IPS-15b (cell line): ENCODE data around the gene SCNN1G.
A peak's percentile ranks its signal among the peaks of the same experiment; 100 is the strongest.

Experiments used
- H3K27me3 ChIP-seq: one replicate; pipeline ENCODE4 v1.6.1; 2013; ENCODE audit warnings: low read length; ENCODE audit not compliant: control insufficient read depth, insufficient read depth
- H3K36me3 ChIP-seq: one replicate; pipeline ENCODE4 v1.6.1; 2013; ENCODE audit warnings: low read length; ENCODE audit not compliant: control insufficient read depth, insufficient read depth
- H3K4me1 ChIP-seq: one replicate; pipeline ENCODE4 v1.6.1; 2013; ENCODE audit warnings: mild to moderate bottlenecking, low read length; ENCODE audit not compliant: control insufficient read depth, insufficient read depth
- H3K4me3 ChIP-seq: one replicate; pipeline ENCODE4 v1.5.1; 2013; ENCODE audit warnings: low read depth, low read length
- H3K9ac ChIP-seq: one replicate; pipeline ENCODE4 v1.6.1; 2013; ENCODE audit warnings: low read depth, mild to moderate bottlenecking, low read length
- H3K9me3 ChIP-seq: one replicate; pipeline ENCODE4 v1.6.1; 2013; ENCODE audit warnings: mild to moderate bottlenecking, low read length; ENCODE audit not compliant: control insufficient read depth, insufficient read depth

Gene SCNN1G, protein sequence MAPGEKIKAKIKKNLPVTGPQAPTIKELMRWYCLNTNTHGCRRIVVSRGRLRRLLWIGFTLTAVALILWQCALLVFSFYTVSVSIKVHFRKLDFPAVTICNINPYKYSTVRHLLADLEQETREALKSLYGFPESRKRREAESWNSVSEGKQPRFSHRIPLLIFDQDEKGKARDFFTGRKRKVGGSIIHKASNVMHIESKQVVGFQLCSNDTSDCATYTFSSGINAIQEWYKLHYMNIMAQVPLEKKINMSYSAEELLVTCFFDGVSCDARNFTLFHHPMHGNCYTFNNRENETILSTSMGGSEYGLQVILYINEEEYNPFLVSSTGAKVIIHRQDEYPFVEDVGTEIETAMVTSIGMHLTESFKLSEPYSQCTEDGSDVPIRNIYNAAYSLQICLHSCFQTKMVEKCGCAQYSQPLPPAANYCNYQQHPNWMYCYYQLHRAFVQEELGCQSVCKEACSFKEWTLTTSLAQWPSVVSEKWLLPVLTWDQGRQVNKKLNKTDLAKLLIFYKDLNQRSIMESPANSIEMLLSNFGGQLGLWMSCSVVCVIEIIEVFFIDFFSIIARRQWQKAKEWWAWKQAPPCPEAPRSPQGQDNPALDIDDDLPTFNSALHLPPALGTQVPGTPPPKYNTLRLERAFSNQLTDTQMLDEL

GRCh38 chr16:23182679-23183542 is at the start of gene SCNN1G:
Gene SCNN1G, plus strand, starts transcription at chr16:23182745. Its CDS starts 3,527 bp downstream, at chr16:23186272.
- Histone ChIP-seq H3K9ac (no peak within 1 kb of the TSS), H3K4me1 (peaks cover 8% of the 10 kb centered on the region), H3K36me3 (no peaks in the 10 kb centered on the region), H3K9me3 (no peaks in the 10 kb centered on the region), H3K27me3 (peaks cover 22% of the 10 kb centered on the region), H3K4me3 (peak within 1 kb of the TSS; percentile 76)

DNA sequence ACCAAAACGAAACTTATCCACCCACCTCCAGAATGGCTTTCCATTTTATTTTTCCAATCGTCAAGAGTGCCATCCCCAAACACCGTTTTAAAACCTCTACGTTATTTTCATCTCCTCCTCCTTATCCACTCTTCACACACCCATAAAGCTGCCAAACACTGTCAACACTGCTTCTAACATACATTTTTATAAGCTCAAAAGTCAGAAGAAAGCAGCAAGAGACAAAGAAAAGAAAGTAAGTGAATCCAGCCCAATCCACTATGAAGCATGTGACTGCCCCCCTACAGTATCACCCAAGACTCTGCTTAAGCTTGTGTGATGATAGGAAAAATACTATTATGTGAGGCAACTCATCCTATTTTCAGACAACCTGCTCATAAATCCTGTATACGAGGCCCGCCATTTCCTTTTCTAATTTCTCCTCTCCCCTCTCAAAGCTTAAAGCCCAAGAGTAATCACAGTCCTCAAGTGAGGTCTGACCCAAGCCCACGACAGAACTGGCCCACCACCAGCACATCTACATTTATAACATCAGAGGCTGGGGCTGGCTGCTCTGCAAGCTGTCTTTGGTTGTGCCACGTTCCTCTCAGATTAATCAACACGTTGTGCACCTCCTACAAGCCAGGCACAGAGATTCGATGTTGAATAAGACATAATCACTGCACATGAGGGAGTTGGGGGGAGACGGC is 49.6 kb upstream of the SCNN1G start:
- Histone ChIP-seq H3K9me3 (no peaks in the 10 kb centered on the region), H3K4me1 (peaks cover 12% of the 10 kb centered on the region), H3K27me3 (no peaks in the 10 kb centered on the region), H3K9ac (peak overlapping the region; percentile 1), H3K36me3 (no peaks in the 10 kb centered on the region), H3K4me3 (no peak overlapping the region)

DNA sequence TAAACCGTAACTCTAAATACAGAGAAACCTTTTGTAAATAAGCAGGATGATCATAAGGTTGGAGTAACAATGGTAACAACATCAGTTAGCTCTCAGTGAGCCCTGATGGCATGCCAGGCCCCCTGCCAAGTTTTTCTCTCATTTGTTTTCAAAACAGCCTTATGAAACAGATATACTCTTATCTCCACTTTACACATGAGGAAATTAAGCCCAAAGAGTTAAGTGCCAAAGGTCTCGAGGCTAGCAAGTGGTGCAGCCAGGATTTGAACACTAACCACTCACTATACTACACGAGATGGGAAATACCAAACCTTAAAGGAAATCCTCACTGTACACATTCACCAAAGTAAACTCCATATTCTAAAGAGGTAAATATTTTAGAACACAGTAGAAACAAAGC is 48.3 kb upstream of the SCNN1G start:
- H3K4me3 ChIP-seq, result no peak overlapping the region
- H3K36me3 ChIP-seq, result no peaks in the 10 kb centered on the region
- peaks cover 12% of the 10 kb centered on the region for H3K4me1 ChIP-seq
- H3K27me3 ChIP-seq, result no peaks in the 10 kb centered on the region
- H3K9ac ChIP-seq, result no peak overlapping the region
- H3K9me3 ChIP-seq, result no peaks in the 10 kb centered on the region

DNA sequence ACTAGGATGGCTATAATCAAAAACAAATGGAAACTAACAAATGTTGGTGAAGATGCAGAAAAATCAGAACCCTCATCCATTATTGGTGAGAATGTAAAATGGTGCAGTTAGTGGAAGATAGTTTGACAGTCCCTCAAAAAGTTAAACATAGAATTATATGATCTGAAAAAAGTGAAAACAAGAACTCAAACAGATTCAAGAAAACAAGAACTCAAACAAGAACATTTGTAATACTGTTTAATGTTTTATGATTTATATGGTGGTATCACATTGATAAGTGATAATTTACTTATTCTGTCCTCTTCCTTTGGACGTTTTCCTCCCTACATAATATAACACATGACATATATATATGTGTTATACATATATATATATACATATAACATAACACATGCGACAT is 45.3 kb upstream of the SCNN1G start:
- no peak overlapping the region for H3K9ac ChIP-seq
- no peak overlapping the region for H3K4me3 ChIP-seq
- H3K9me3 ChIP-seq, result no peaks in the 10 kb centered on the region

GRCh38 chr16:23137818-23138217 is 44.7 kb upstream of the SCNN1G start:
- Histone ChIP-seq H3K4me3 (no peak overlapping the region), H3K4me1 (peaks cover 2% of the 10 kb centered on the region), H3K9me3 (no peaks in the 10 kb centered on the region), H3K9ac (no peak overlapping the region), H3K36me3 (no peaks in the 10 kb centered on the region), H3K27me3 (no peaks in the 10 kb centered on the region)

More for the DNA sequence above, 45.3 kb upstream of the SCNN1G start:
- Histone ChIP-seq H3K27me3 (no peaks in the 10 kb centered on the region), H3K4me1 (peaks cover 8% of the 10 kb centered on the region), H3K36me3 (no peaks in the 10 kb centered on the region)

DNA sequence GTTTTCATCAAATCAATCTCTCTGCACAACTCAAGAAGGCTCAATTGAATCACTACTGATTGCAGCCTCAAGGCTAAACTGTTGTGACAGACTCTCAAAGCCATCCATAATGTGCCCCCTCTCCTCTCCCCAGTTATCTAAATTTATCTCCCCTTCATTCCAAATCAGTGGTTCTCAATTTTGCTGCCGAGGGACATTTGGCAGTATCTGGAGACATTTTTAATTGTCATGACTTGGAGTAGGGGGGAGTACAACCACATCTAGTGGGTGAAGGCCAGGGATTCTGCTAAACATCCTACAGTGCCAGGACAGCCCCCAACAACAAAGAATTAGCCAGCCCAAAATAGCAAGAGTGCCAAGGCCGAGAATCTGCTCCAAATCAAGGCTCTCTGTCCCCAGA is 42.4 kb upstream of the SCNN1G start:
- H3K4me1 ChIP-seq, result peaks cover 11% of the 10 kb centered on the region
- no peaks in the 10 kb centered on the region for H3K9me3 ChIP-seq
- H3K27me3 ChIP-seq, result no peaks in the 10 kb centered on the region
- H3K9ac ChIP-seq, result no peak overlapping the region
- no peaks in the 10 kb centered on the region for H3K36me3 ChIP-seq
- no peak overlapping the region for H3K4me3 ChIP-seq

DNA sequence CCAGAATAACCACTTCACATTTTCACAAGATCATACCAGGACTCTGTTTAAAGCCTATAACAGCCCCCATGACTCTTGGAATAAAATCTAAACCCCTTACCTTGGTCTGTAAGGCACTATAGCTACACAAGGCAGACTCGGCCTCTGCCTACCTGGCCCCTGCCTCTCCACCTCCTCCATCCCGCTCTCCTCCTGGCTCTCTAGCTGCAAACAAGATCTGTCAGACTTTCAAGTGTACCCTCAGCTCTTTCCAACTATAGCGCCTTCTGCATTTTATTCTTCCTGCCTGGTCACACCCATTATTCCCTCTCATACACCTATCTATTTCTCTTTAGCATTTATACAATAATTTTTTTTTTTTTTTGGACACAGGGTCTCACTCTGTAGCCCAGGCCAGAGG is 41.5 kb upstream of the SCNN1G start:
- H3K9me3 ChIP-seq, result no peaks in the 10 kb centered on the region

DNA sequence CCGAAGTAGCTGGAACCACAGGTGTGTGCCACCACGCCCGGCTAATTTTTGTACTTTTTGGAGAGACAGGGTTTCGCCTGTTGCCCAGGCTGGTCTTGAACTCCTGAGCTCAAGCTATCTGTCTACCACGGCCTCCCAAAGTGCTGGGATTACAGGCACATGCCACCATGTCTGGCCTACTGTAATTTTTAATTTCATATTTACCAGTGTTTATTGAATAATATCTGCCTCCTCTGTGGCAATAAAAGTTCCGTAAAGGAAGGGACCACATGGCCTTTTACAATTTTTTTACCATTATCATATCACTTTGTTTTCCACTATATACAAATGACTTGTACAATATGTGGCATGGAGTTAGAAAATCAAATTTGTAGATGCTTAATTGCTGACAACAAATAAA is 41.0 kb upstream of the SCNN1G start:
- no peaks in the 10 kb centered on the region for H3K36me3 ChIP-seq

More for the DNA sequence above, 41.5 kb upstream of the SCNN1G start:
- no peak overlapping the region for H3K4me3 ChIP-seq
- no peak overlapping the region for H3K9ac ChIP-seq
- H3K4me1 ChIP-seq, result peaks cover 17% of the 10 kb centered on the region
- H3K27me3 ChIP-seq, result no peaks in the 10 kb centered on the region
- H3K36me3 ChIP-seq, result no peaks in the 10 kb centered on the region

GRCh38 chr16:23141959-23142740 is 40.4 kb upstream of the SCNN1G start:
- H3K36me3 ChIP-seq, result no peaks in the 10 kb centered on the region
- peaks cover 19% of the 10 kb centered on the region for H3K4me1 ChIP-seq
- no peak overlapping the region for H3K4me3 ChIP-seq
- H3K9me3 ChIP-seq, result no peaks in the 10 kb centered on the region
- no peaks in the 10 kb centered on the region for H3K27me3 ChIP-seq
- H3K9ac ChIP-seq, result no peak overlapping the region

More for the DNA sequence above, 41.0 kb upstream of the SCNN1G start:
- Histone ChIP-seq H3K9ac (no peak overlapping the region), H3K27me3 (no peaks in the 10 kb centered on the region), H3K4me1 (peaks cover 17% of the 10 kb centered on the region), H3K4me3 (no peak overlapping the region), H3K9me3 (no peaks in the 10 kb centered on the region)

DNA sequence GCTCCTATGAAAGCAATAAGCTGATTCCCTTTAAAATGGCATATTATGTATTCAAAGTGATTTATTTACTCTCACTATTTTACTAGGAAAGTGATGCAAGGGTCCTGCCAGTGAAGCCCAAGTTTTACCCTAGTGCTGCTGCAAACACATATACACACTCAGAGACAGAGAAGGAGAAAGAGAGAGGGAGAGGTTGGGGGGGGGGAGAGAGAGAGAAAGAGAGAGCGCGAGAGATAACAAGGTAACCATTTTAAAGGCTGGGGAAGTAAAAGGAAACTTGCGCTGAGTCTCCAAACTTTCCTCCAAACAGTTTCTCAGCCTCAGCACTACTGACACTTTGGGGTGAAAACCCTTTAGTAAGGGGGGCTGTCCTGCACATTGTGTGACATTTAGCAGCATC is 39.2 kb upstream of the SCNN1G start:
- H3K27me3 ChIP-seq, result peaks cover 3% of the 10 kb centered on the region
- H3K9ac ChIP-seq, result no peak overlapping the region
- H3K4me3 ChIP-seq, result no peak overlapping the region
- no peaks in the 10 kb centered on the region for H3K36me3 ChIP-seq
- H3K9me3 ChIP-seq, result no peaks in the 10 kb centered on the region
- H3K4me1 ChIP-seq, result peaks cover 22% of the 10 kb centered on the region
